ENCODE measurements around the gene TBL1Y. TPM values are rescaled to one million over a fixed set of nuclear protein-coding genes. Genes with fewer than 3 reads are reported as not detected.

TBL1Y gene
- total and polyA plus RNA-seq, 10 of the 15 experiments (the other 5 are each of a cell fraction or from before 2014, with no cell fraction given) = not detected

DNA sequence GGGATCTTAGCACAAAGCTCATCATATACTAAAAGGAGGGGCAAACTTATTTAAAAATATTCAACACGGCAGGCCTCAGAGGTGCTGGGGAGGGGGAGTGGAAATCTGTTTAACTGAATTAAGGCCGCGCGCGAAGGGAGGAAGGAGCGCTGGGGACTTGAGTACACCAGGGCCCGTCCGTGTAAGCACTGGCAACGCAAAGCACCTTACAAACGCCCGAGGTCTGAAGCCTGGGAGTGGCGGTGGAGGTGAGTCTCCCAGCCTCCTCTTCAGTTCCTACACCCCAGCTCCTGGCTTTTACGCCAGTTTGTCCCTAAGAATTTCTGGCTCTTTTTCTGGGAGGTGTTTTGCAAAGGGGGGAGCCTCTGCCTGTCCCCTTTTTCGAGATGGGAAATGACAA is 641 bp upstream of the TBL1Y start:
- no CpG with 5 or more reads among the region's 14 CpGs for WGBS (ENCODE audit: insufficient coverage, insufficient replicate concordance, low lambda C conversion rate, missing lambda C conversion rate)
- no peak overlapping the region for H2AFZ ChIP-seq (ENCODE audit: control insufficient read depth, low read depth, low read length)
- in situ Hi-C loops (cut with MboI) (no loop called here), intact Hi-C loops (cut with micrococcal nuclease; ENCODE audit: unreplicated experiment) (no loop called here)
- ATAC-seq (no peak), FAIRE-seq (no peak), DNase-seq (ENCODE audit: low read depth, low spot score) (no peak)
- no peaks in the 10 kb centered on the region for H3K9me3 ChIP-seq (replicated peaks; ENCODE audit: control insufficient read depth, insufficient read depth, low read length)
- no peak overlapping the region for H3K27ac ChIP-seq (ENCODE audit: control insufficient read depth, insufficient read depth)
- POLR2A ChIA-PET = no interaction called here
- H3K27me3 ChIP-seq (replicated peaks in 1 of 2; ENCODE audit: control insufficient read depth in 2 of 2, insufficient read depth in 2 of 2, low read length in 1 of 2) = no peaks in the 10 kb centered on the region
- H3K4me3 ChIP-seq = no peak overlapping the region
- no peak for TF ChIP-seq EGR1 (IDR thresholded peaks at IDR 0.05; ENCODE audit: borderline replicate concordance in 1 of 2, low read depth in 2 of 2, low read length in 2 of 2)
- no peak for TF ChIP-seq PAX5 (IDR thresholded peaks at IDR 0.05; ENCODE audit: borderline replicate concordance, low read depth, low read length)
- TF ChIP-seq POU2F2 (IDR thresholded peaks at IDR 0.05; ENCODE audit: borderline replicate concordance, low read depth, low read length) = no peak
- no peak for TF ChIP-seq HDAC2 (IDR thresholded peaks at IDR 0.05)
- no peak for TF ChIP-seq SP1 (IDR thresholded peaks at IDR 0.05; ENCODE audit: low read depth, low read length)
- TF ChIP-seq, protein P1, sequence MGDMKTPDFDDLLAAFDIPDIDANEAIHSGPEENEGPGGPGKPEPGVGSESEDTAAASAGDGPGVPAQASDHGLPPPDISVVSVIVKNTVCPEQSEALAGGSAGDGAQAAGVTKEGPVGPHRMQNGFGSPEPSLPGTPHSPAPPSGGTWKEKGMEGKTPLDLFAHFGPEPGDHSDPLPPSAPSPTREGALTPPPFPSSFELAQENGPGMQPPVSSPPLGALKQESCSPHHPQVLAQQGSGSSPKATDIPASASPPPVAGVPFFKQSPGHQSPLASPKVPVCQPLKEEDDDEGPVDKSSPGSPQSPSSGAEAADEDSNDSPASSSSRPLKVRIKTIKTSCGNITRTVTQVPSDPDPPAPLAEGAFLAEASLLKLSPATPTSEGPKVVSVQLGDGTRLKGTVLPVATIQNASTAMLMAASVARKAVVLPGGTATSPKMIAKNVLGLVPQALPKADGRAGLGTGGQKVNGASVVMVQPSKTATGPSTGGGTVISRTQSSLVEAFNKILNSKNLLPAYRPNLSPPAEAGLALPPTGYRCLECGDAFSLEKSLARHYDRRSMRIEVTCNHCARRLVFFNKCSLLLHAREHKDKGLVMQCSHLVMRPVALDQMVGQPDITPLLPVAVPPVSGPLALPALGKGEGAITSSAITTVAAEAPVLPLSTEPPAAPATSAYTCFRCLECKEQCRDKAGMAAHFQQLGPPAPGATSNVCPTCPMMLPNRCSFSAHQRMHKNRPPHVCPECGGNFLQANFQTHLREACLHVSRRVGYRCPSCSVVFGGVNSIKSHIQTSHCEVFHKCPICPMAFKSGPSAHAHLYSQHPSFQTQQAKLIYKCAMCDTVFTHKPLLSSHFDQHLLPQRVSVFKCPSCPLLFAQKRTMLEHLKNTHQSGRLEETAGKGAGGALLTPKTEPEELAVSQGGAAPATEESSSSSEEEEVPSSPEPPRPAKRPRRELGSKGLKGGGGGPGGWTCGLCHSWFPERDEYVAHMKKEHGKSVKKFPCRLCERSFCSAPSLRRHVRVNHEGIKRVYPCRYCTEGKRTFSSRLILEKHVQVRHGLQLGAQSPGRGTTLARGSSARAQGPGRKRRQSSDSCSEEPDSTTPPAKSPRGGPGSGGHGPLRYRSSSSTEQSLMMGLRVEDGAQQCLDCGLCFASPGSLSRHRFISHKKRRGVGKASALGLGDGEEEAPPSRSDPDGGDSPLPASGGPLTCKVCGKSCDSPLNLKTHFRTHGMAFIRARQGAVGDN (IDR thresholded peaks at IDR 0.05) = no peak
- no peak for TF ChIP-seq NR2F1 (conservative IDR thresholded peaks at IDR 0.05)
- TF ChIP-seq E4F1 (IDR thresholded peaks at IDR 0.05; ENCODE audit: borderline replicate concordance, partially characterized antibody) = no peak
- TF ChIP-seq, protein P2, sequence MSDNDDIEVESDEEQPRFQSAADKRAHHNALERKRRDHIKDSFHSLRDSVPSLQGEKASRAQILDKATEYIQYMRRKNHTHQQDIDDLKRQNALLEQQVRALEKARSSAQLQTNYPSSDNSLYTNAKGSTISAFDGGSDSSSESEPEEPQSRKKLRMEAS (IDR thresholded peaks at IDR 0.05; ENCODE audit: low read depth, low read length) = no peak
- no peak for TF ChIP-seq DPF2 (IDR thresholded peaks at IDR 0.05)
- TF ChIP-seq NKRF (conservative IDR thresholded peaks at IDR 0.05) = no peak
- no peak for TF ChIP-seq NR2C2 (IDR thresholded peaks at IDR 0.05; ENCODE audit: borderline replicate concordance, control insufficient read depth, insufficient read length, low read depth)
- no peak for TF ChIP-seq WRNIP1 (IDR thresholded peaks at IDR 0.05; ENCODE audit: borderline replicate concordance, low read depth, low read length)
- TF ChIP-seq RFX5 (IDR thresholded peaks at IDR 0.05; ENCODE audit: low read depth, low read length) = no peak
- no peak for TF ChIP-seq ZZZ3 (IDR thresholded peaks at IDR 0.05; ENCODE audit: control insufficient read depth, insufficient read length, low read depth)
- H3K4me2 ChIP-seq (ENCODE audit: control insufficient read depth, insufficient read depth) = no peak overlapping the region
- SMC1A ChIA-PET (ENCODE audit: uncharacterized antibody, unreplicated experiment) = no interaction called here
- BruUV-seq (replicated peaks) = no TSS peak
- no peaks in the 10 kb centered on the region for H3K79me2 ChIP-seq (ENCODE audit: control insufficient read depth, insufficient read depth, low read length)
- H3K36me3 ChIP-seq (ENCODE audit: control insufficient read depth in 2 of 2, insufficient read depth in 2 of 2, low read length in 1 of 2) = no peaks in the 10 kb centered on the region
- RAD21 ChIA-PET (ENCODE audit: unreplicated experiment) = no interaction called here
- CTCF ChIA-PET = no interaction called here
- no peaks in the 10 kb centered on the region for H3K4me1 ChIP-seq (ENCODE audit: control insufficient read depth, insufficient read depth, low read length)
- H3K9ac ChIP-seq (ENCODE audit: control insufficient read depth, insufficient read depth, low read length) = no peak overlapping the region
- H4K20me1 ChIP-seq (ENCODE audit: control insufficient read depth, insufficient read depth) = no peaks in the 10 kb centered on the region

Data from GM12878 (cell line).